Stimulated activated CD4-positive, alpha-beta T cell treated with anti-CD3 and anti-CD28 coated beads, Interleukin-2, amount 100 ng/mL, for 24 hours (primary cell): ENCODE measurements around the gene PVRIG.
"Not testable (repeated sequence)": the region's sequence is repeated elsewhere in the genome, so short reads cannot be mapped to it uniquely, and the experiment has no call there.

ENCODE experiments used
- DNase-seq, 2 donors: peaks; one replicate each; pipeline ENCODE4 v3.0.0-alpha.2; 2020

PVRIG gene

GRCh38 chr7:100195901-100196322 lies 23.8 kb upstream of the PVRIG start:
- not testable (repeated sequence) for DNase-seq

- no peak for DNase-seq
These were observed 21.5 kb upstream of the PVRIG start for GRCh38 chr7:100198266-100198665.

- no peak for DNase-seq
These were observed 19.1 kb upstream of the PVRIG start for GRCh38 chr7:100200693-100201092.

GRCh38 chr7:100204454-100204853 lies 15.3 kb upstream of the PVRIG start:
- no peak for DNase-seq

- DNase-seq, result peak; percentile 41 to 61
These were observed 10.8 kb upstream of the PVRIG start for GRCh38 chr7:100208911-100209408.

GRCh38 chr7:100209493-100209892 lies 10.3 kb upstream of the PVRIG start:
- DNase-seq, result no peak

GRCh38 chr7:100210805-100211204 lies 8.9 kb upstream of the PVRIG start:
- no peak for DNase-seq

GRCh38 chr7:100211342-100211780 lies 8.4 kb upstream of the PVRIG start:
- DNase-seq, result peak in 1 of 2 donors; percentile 33

GRCh38 chr7:100212631-100213286 lies 7.0 kb upstream of the PVRIG start:
- no peak for DNase-seq

GRCh38 chr7:100213672-100214071 lies 6.1 kb upstream of the PVRIG start:
- DNase-seq, result no peak

- DNase-seq, result not testable (repeated sequence)
These were observed 5.4 kb upstream of the PVRIG start for GRCh38 chr7:100214356-100214755.

- DNase-seq, result no peak
These were observed 3.9 kb upstream of the PVRIG start for GRCh38 chr7:100215895-100216294.

GRCh38 chr7:100217934-100218333 lies 1.8 kb upstream of the PVRIG start:
- peak; percentile 88 for DNase-seq

GRCh38 chr7:100219271-100219737 lies 445 bp upstream of the PVRIG start:
- peak; percentile 43 to 47 for DNase-seq

GRCh38 chr7:100220586-100221230 lies 959 bp downstream of the PVRIG start:
- DNase-seq, result peak in 1 of 2 donors; percentile 31

GRCh38 chr7:100221231-100221718 lies 1.5 kb downstream of the PVRIG start:
- DNase-seq, result peak; percentile 79 to 81

GRCh38 chr7:100221767-100222444 lies 2.2 kb downstream of the PVRIG start:
- DNase-seq, result peak; percentile 32 to 35

GRCh38 chr7:100222445-100223132 lies 2.8 kb downstream of the PVRIG start:
- no peak for DNase-seq

- not testable (repeated sequence) for DNase-seq
These were observed 3.7 kb downstream of the PVRIG start for GRCh38 chr7:100223376-100223927.

GRCh38 chr7:100224891-100225290 lies 5.1 kb downstream of the PVRIG start:
- not testable (repeated sequence) for DNase-seq

GRCh38 chr7:100234660-100235317 lies 15.0 kb downstream of the PVRIG start:
- not testable (repeated sequence) for DNase-seq

GRCh38 chr7:100239975-100240374 lies 20.2 kb downstream of the PVRIG start:
- DNase-seq, result not testable (repeated sequence)
